T-cell (primary cell): ENCODE data around the gene CHAF1A. TPM values are rescaled to one million over a fixed set of nuclear protein-coding genes. Genes with fewer than 3 reads are reported as not detected.

Source experiments
- ATAC-seq, 4 experiments: fragments of 200-7000 bp in 3 of 4; fragments of 150-1000 bp in 1 of 4; cut with Tn5 transposase; replicated peaks in 1 of 4; 1 replicate in 3 of 4; 2 replicates in 1 of 4; pipeline ENCODE4 v1.10.0; 2021; ENCODE audit warnings: moderate library complexity in 3 of 4, mild to moderate bottlenecking in 2 of 4, moderate number of reproducible peaks in 1 of 4
- CTCF ChIA-PET, 2 donors: fragments of 300-600 bp; sonication (Branson Sonifier 250); formaldehyde crosslinking; loops; one replicate each; lab custom pipeline; 2022; ENCODE audit warnings: antibody characterized with exemption in 2 of 2; lab: Charles Lee
- POLR2A ChIA-PET, 2 donors: fragments of 300-600 bp; sonication (Branson Sonifier 250); formaldehyde crosslinking; loops; one replicate each; lab custom pipeline; 2022; ENCODE audit warnings: antibody characterized with exemption in 2 of 2; lab: Charles Lee
- DNase-seq, 35 experiments: peaks; one replicate each; pipeline versions ENCODE4 v3.0.0 to v3.0.0-alpha.2; 2013 to 2023
- H3K27ac ChIP-seq: one replicate; pipeline ENCODE4 v1.5.1; 2013; ENCODE audit warnings: low read length
- H3K27me3 ChIP-seq, 2 experiments: replicated peaks in 1 of 2; 1 replicate in 1 of 2; 2 replicates in 1 of 2; pipeline versions ENCODE4 v1.6.1 to v1.7.0; 2013; ENCODE audit warnings: low read length in 1 of 2, mixed read lengths in 1 of 2; ENCODE audit not compliant: control insufficient read depth in 2 of 2, insufficient read depth in 2 of 2; ENCODE audit errors: extremely low read depth in 1 of 2
- H3K36me3 ChIP-seq, 2 donors: 1 replicate in 1 of 2; 2 replicates in 1 of 2; pipeline versions ENCODE4 v1.6.1 to v1.7.0; 2013; ENCODE audit warnings: low read length in 1 of 2; ENCODE audit not compliant: control insufficient read depth in 2 of 2, insufficient read depth in 1 of 2; ENCODE audit errors: extremely low read depth in 1 of 2
- H3K4me1 ChIP-seq, 2 experiments: 1 replicate in 1 of 2; 2 replicates in 1 of 2; pipeline versions ENCODE4 v1.6.1 to v1.7.0; 2013; ENCODE audit warnings: low read length in 2 of 2, mixed read lengths in 1 of 2; ENCODE audit not compliant: insufficient read depth in 2 of 2, control insufficient read depth in 1 of 2; ENCODE audit errors: extremely low read depth in 1 of 2
- H3K4me3 ChIP-seq, 2 donors: 1 replicate in 1 of 2; 2 replicates in 1 of 2; pipeline versions ENCODE4 v1.5.1 to v1.7.0; 2013; ENCODE audit warnings: mild to moderate bottlenecking in 2 of 2, low read length in 1 of 2, moderate library complexity in 1 of 2; ENCODE audit not compliant: control insufficient read depth in 1 of 2; ENCODE audit errors: extremely low read depth in 1 of 2
- H3K9me3 ChIP-seq: 2 replicates; pipeline ENCODE4 v1.7.0; 2013
- H3K27ac Mint-ChIP-seq, 2 donors: one replicate each; pipeline ENCODE4 v1.8.0; 2020 to 2021; ENCODE audit warnings: mild to moderate bottlenecking in 2 of 2, mixed read lengths in 2 of 2
- H3K27me3 Mint-ChIP-seq, 2 donors: one replicate each; pipeline ENCODE4 v1.8.0; 2021 to 2022; ENCODE audit warnings: mixed read lengths in 2 of 2
- H3K36me3 Mint-ChIP-seq: one replicate; pipeline ENCODE4 v1.8.0; 2021; ENCODE audit warnings: mixed read lengths
- H3K4me1 Mint-ChIP-seq, 3 donors: one replicate each; pipeline ENCODE4 v1.8.0; 2020 to 2022; ENCODE audit warnings: mixed read lengths in 3 of 3, mild to moderate bottlenecking in 1 of 3
- H3K4me3 Mint-ChIP-seq, 3 donors: one replicate each; pipeline ENCODE4 v1.8.0; 2020 to 2022; ENCODE audit warnings: mild to moderate bottlenecking in 3 of 3, mixed read lengths in 3 of 3, moderate library complexity in 3 of 3
- H3K9me3 Mint-ChIP-seq, 3 donors: one replicate each; pipeline ENCODE4 v1.8.0; 2020 to 2022; ENCODE audit warnings: mixed read lengths in 3 of 3
- WGBS: methylation state at CpG from one replicate; pipeline ENCODE4 v1.1.5; 2013; ENCODE audit warnings: missing lambda C conversion rate; ENCODE audit not compliant: insufficient coverage; 5-methylcytosine and 5-hydroxymethylcytosine counted together
- total RNA-seq, 35 experiments: library from RNA in 6 of 35; stranded (reverse) in 6 of 35; fragments of 120-200 nt in 1 of 35; gene quantifications; one replicate each; pipeline versions ENCODE4 v1.2.1 to v1.2.4 and lab custom pipeline; 2013 to 2026

The CHAF1A gene
- total RNA-seq, 5 donors from 2014 or later (not counting 1 experiment from before 2014, with no cell fraction given), result 14.4 to 27.3 (median 16.5) TPM

- H3K4me1 ChIP-seq, result peaks cover 23 to 58% of the 10 kb centered on the region in 2 experiments
- Mint-ChIP-seq H3K4me3 (peak overlapping the region; percentile 82 to 89 (median 87)), H3K4me1 (peaks cover 67 to 79% (median 68%) of the 10 kb centered on the region in 3 donors), H3K27me3 (no peaks in the 10 kb centered on the region), H3K9me3 (no peaks in the 10 kb centered on the region), H3K27ac (peak overlapping the region; percentile 71 to 75), H3K36me3 (peaks cover 10% of the 10 kb centered on the region)
- ATAC-seq, result peak; percentile 0 to 6 (median 4)
- 0% methylated on average over 1 of the region's 12 CpGs for WGBS
- CTCF ChIA-PET, result interaction anchor here in 1 of 2 donors (0.6 to 1.2 kb wide), 5 partner anchors 55 to 153 kb away, joined by 3 to 6 read pairs (median 4); partner anchors contain the start of genes HDGFL2, MPND and YJU2
- H3K4me3 ChIP-seq, result peak overlapping the region; percentile 85 to 92
- peaks cover 6 to 18% of the 10 kb centered on the region in 2 donors for H3K36me3 ChIP-seq
- H3K9me3 ChIP-seq, result no peaks in the 10 kb centered on the region
- POLR2A ChIA-PET, result interaction anchor here in 1 of 2 donors (1.4 kb wide), 1 partner anchor 72 kb away, joined by 4 read pairs; the partner anchor contains the start of gene HDGFL2
- H3K27me3 ChIP-seq, result no peaks in the 10 kb centered on the region
- H3K27ac ChIP-seq, result peak overlapping the region; percentile 35
- DNase-seq, result peak in 1 of 35 experiments; percentile 39
Measured at GRCh38 chr19:4399812-4400134, 2.7 kb upstream of the CHAF1A start.

- Mint-ChIP-seq H3K36me3 (peaks cover 8% of the 10 kb centered on the region), H3K4me1 (peaks cover 61 to 76% (median 63%) of the 10 kb centered on the region in 3 donors), H3K27me3 (no peaks in the 10 kb centered on the region), H3K9me3 (no peaks in the 10 kb centered on the region), H3K27ac (peak within 1 kb of the TSS; percentile 75 to 92), H3K4me3 (peak within 1 kb of the TSS; percentile 82 to 89 (median 87))
- Histone ChIP-seq H3K27me3 (no peaks in the 10 kb centered on the region), H3K27ac (peak within 1 kb of the TSS; percentile 94), H3K4me1 (peaks cover 23 to 55% of the 10 kb centered on the region in 2 experiments), H3K9me3 (no peaks in the 10 kb centered on the region), H3K4me3 (peak within 1 kb of the TSS; percentile 85 to 92), H3K36me3 (peaks cover 6 to 13% of the 10 kb centered on the region in 2 donors)
- ATAC-seq (peak; percentile 66 to 74 (median 70)), DNase-seq (peak; percentile 79 to 98 (median 89))
- ChIA-PET CTCF (interaction anchor here in 1 of 2 donors (0.6 to 1.2 kb wide), 5 partner anchors 56 to 154 kb away, joined by 3 to 6 read pairs (median 4); partner anchors contain the start of genes HDGFL2, MPND and YJU2), POLR2A (interaction anchor here in 1 of 2 donors (1.4 kb wide), 1 partner anchor 71 kb away, joined by 4 read pairs; the partner anchor contains the start of gene HDGFL2)
- WGBS, result under 1% methylated on average over 80 of the region's 90 CpGs
Measured at GRCh38 chr19:4400135-4400936, 2.1 kb upstream of the CHAF1A start, which contains the start of gene SH3GL1. Gene SH3GL1 (minus strand): TSS chr19:4400547. CDS start chr19:4400368, 179 bp downstream.

- peak overlapping the region; percentile 74 to 89 (median 84) for H3K4me3 Mint-ChIP-seq
- ATAC-seq (no peak), DNase-seq (no peak)
- CTCF ChIA-PET, result interaction anchor here in 1 of 2 donors (0.8 to 1.5 kb wide), 10 partner anchors 32 to 1451 kb away, joined by 3 to 18 read pairs (median 5); partner anchors contain the start of genes FEM1A, MPND and YJU2
- peaks cover 4 to 6% of the 10 kb centered on the region in 2 donors for H3K36me3 ChIP-seq
- peaks cover 5% of the 10 kb centered on the region for H3K36me3 Mint-ChIP-seq
- no peaks in the 10 kb centered on the region for H3K27me3 ChIP-seq
- peak overlapping the region in 1 of 2 donors; percentile 44 for H3K4me3 ChIP-seq
- peaks cover 50 to 66% (median 56%) of the 10 kb centered on the region in 3 donors for H3K4me1 Mint-ChIP-seq
- POLR2A ChIA-PET, result interaction anchor here in 1 of 2 donors (0.6 to 1.3 kb wide), 6 partner anchors 16 to 293 kb away, joined by 3 to 9 read pairs (median 4); partner anchors contain the start of gene HDGFL2
- H3K27ac ChIP-seq, result peak overlapping the region; percentile 94
- H3K9me3 Mint-ChIP-seq, result no peaks in the 10 kb centered on the region
- peaks cover 23 to 55% of the 10 kb centered on the region in 2 experiments for H3K4me1 ChIP-seq
- H3K27ac Mint-ChIP-seq, result peak overlapping the region; percentile 87 to 92
- no CpG with 5 or more reads among the region's 8 CpGs for WGBS
- no peaks in the 10 kb centered on the region for H3K9me3 ChIP-seq
- no peaks in the 10 kb centered on the region for H3K27me3 Mint-ChIP-seq
Measured at GRCh38 chr19:4401769-4402170, 670 bp upstream of the CHAF1A start.

- 7% methylated on average over 29 of the region's 32 CpGs for WGBS
- H3K9me3 ChIP-seq, result no peaks in the 10 kb centered on the region
- ATAC-seq, result no peak
- H3K4me1 ChIP-seq, result peaks cover 21 to 41% of the 10 kb centered on the region in 2 experiments
- Mint-ChIP-seq H3K9me3 (no peaks in the 10 kb centered on the region), H3K27me3 (no peaks in the 10 kb centered on the region), H3K27ac (peak overlapping the region; percentile 46 to 68), H3K4me3 (peak overlapping the region; percentile 80 to 89 (median 85)), H3K4me1 (peaks cover 42 to 52% (median 43%) of the 10 kb centered on the region in 3 donors), H3K36me3 (peaks cover 3% of the 10 kb centered on the region)
- no peaks in the 10 kb centered on the region for H3K27me3 ChIP-seq
- CTCF ChIA-PET, result interaction anchor here in 1 of 2 donors (1.3 to 1.5 kb wide), 2 partner anchors 60 to 156 kb away, joined by 5 to 18 read pairs; partner anchors contain the start of genes MPND and YJU2
- H3K4me3 ChIP-seq, result peak overlapping the region; percentile 54 to 84
- DNase-seq, result no peak
- H3K36me3 ChIP-seq, result no peaks in the 10 kb centered on the region
- peak overlapping the region; percentile 40 for H3K27ac ChIP-seq
- POLR2A ChIA-PET, result interaction anchor here in 1 of 2 donors (1.3 kb wide), 1 partner anchor 68 kb away, joined by 5 read pairs; the partner anchor contains the start of gene HDGFL2
Measured at GRCh38 chr19:4403005-4403761, 743 bp downstream of the CHAF1A start.

- ChIA-PET CTCF (no interaction called here), POLR2A (no interaction called here)
- peaks cover 3% of the 10 kb centered on the region for H3K36me3 Mint-ChIP-seq
- Histone ChIP-seq H3K4me3 (no peak overlapping the region), H3K9me3 (no peaks in the 10 kb centered on the region), H3K27me3 (no peaks in the 10 kb centered on the region), H3K4me1 (peaks cover 15 to 21% of the 10 kb centered on the region in 2 experiments), H3K36me3 (peaks cover 4 to 6% of the 10 kb centered on the region in 2 donors), H3K27ac (no peak overlapping the region)
- no peaks in the 10 kb centered on the region for H3K9me3 Mint-ChIP-seq
- ATAC-seq (no peak), DNase-seq (no peak)
- no peak overlapping the region for H3K4me3 Mint-ChIP-seq
- WGBS, result 88% methylated on average over 3 of the region's 8 CpGs
- no peak overlapping the region for H3K27ac Mint-ChIP-seq
- no peaks in the 10 kb centered on the region for H3K27me3 Mint-ChIP-seq
- H3K4me1 Mint-ChIP-seq, result peaks cover 22 to 32% (median 22%) of the 10 kb centered on the region in 3 donors
Measured at GRCh38 chr19:4405977-4406376, 3.5 kb downstream of the CHAF1A start.
